ENCODE data around the gene SPATA6L.
"Not testable (repeated sequence)": the region's sequence is repeated elsewhere in the genome, so short reads cannot be mapped to it uniquely, and the experiment has no call there.

SPATA6L gene

DNA sequence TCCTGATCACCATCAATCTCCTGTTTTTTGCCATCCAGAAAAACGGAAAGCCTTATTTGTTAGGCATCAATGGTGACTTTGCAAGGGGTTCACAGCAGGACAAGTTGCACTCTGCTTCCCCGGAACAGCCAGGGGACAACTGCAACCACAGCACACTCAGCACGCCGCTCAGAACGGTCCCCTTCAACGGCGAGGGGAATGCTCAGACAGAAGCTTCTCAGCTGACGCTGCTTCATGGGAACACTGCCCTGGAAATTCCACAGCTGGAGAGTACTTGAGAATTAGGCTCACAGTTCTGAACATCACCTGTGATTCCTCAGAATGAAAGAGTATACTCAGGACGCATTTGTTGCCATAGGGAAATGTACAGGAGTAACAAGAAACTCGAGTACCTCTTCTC lies 44.3 kb downstream of the SPATA6L start:
- no peak for DNase-seq

DNA sequence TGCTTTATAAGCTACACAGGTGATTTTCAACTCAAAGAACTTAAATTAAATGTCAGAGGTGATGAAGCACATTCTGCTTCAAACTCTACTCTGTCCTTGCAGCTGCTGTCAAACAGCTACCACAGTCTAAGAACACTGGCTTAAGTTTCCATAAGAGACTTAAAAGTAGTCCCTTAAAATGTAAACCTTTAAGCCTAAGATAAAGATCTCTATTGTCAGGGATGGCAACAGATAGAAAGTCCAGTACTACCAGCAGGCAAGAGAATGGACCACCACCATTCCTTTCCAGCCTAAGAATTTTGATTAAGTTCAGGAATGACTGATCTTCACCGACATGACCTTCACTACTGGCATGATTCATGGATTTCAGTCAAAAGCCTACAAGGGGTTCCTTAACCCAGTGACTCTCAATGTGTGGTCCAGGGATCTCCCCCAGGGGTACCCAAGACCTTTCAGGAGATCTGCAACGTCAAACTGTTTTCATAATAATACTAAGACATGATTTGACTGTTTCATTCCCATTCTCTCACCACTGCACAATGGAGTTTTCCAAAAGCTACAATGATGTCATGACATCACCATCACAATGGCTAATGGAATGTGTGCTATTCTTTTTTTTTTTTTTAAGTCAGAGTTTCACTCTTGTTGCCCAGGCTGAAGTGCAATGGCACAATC lies 45.3 kb downstream of the SPATA6L start:
- no peak for DNase-seq

DNA sequence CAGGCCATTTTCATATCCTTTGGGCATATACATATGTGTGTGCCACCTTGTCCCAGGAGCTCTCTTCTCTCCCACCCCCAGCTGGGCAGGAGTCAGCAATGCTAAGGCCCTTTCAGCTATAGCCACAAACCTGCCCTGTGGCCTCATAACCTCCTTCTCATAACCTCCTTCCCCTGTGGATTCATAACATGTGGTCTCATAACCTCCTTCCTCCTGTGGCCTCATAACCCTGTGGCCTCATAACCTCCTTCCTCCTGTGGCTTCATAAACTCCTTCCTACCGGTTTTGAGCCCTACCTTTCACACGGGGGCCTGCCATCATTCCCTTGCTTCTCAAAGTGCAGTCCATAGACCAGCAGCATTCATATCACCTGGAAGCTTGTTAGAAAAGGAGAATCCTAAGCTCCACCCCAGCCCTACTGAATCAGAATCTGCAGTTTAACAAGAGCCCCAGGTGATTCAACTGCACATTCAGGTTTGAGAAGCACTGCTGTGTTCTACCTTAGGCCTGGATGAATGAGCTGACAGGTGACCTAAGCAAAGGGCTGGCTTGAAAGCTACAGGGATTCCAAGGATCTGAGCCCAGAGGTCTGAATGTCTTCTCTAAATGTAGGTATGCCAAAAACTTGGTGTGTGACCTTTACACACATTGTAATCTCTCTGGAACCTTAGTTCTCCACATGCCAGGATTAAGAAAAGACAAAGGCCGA lies 46.1 kb downstream of the SPATA6L start:
- DNase-seq = no peak

DNA sequence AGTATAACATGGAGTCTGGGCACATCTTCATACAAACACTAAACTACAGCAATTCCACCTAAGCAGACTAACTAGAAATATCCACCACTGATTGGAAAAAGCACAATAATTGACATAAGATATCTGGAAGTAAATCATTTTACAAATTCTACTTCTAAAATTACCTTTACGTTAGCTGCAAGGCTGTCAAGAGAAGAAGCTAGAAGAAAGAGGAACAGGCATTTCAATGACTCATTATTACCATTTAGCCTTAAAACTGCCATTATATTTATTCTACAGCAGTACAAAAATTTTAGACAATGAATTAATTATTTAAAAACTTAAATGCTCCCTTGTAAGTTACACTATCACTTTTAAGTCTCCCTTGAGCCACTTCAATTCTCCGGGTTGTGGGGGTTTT lies 47.6 kb downstream of the SPATA6L start:
- no peak for DNase-seq

DNA sequence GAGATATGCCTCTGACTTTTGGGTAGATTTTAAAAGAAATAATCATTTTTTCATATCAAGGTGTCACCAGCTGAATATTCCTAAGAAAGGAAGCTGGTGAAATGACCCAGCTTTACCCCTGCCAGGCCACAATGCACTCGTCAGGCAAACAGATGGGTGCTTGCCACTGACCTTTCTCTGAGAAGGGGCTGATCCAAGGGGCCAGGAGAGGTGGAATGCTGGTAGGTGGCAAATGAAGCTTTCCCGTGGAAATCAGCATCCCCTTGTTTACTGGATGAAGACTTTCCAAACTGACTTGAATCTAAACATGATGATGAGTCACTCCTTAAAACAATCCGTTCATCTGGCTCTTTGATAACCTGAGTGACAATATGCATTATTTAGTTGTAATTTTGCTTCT lies 48.5 kb downstream of the SPATA6L start:
- DNase-seq = no peak

DNA sequence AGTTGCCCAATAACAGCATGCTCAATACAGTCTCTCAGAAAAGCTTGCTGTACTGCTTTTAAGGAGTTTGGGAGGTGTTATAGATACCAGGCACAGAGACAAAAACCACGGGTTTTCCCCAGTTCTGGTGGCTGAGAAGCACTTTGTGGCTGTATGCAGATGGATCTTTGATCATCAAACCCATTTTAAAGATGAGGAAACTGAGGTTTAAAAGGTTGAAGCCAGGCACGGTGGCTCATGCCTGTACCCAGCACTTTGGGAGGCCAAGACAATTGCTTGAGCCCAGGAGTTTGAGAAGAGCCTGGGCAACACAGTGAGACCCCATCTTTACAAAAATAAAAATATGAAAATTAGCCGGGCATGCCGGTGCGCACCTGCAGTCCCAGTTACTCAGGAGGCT lies 50.5 kb downstream of the SPATA6L start:
- DNase-seq = no peak

DNA sequence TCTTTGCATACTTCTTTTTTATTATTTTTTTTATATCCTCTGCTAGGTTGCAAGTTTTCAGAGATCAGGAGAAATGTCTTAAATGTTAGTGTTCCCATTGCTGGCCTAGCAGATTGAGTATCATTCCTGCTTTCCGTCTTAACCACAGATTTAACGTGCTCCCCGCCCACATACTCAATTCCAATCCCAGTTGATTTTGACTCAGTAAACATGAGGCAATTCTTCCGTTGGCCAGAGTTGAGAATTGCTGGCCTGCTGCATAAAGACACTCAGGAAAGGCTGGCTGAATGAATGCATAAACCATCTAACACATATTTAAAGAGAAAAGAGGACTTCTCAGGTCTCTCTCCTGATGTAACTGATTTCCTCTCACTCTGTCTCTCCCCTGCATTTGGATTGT lies 51.0 kb downstream of the SPATA6L start:
- DNase-seq = no peak

DNA sequence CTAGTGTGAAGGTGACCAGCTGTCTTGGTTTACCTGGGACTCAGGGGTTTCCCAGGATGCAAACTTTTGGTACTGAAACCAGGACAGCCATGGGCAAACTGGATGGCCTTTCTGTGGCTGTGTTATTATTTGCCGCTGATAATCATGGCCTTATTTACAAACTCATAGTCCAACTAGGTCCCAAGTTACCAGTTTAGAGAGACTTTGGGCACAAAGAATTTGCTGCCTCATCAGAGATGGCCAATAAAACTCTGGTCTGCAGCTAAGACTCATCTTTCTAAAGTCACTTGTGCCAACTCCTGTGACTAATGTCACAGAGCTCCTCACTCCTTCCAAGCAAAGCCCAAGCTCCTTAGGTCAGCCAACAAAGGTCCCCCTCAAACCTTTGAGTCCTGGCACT lies 51.7 kb downstream of the SPATA6L start:
- no peak for DNase-seq

DNA sequence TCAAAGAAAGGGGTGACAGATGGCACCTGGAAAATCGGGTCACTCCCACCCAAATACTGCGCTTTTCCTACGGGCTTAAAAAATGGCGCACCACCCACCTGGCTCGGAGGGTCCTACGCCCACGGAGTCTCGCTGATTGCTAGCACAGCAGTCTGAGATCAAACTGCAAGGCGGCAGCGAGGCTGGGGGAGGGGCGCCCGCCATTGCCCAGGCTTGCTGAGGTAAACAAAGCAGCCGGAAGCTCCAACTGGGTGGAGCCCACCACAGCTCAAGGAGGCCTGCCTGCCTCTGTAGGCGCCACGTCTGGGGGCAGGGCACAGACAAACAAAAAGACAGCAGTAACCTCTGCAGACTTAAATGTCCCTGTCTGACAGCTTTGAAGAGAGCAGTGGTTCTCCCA lies 60.2 kb downstream of the SPATA6L start:
- not testable (repeated sequence) for DNase-seq

DNA sequence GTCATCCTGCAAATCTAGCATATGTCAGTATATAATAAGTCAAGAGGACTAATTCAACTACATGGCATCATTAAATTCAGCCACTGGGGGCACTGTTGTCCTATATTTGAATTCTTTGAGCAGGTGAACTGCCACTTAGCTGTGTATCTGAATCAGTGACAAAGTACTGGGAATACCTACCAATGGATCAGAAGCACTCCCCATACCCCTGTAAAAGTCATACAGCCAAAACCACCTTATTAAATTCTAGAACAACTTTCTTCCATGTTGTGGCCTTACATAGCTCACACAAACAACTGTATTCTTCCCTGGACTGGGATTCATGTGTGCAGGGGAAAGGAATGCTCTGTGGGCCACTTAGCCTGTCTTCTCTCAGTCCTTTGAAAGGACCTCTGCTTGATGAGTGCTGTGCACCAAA lies 61.6 kb downstream of the SPATA6L start:
- DNase-seq = no peak

DNA sequence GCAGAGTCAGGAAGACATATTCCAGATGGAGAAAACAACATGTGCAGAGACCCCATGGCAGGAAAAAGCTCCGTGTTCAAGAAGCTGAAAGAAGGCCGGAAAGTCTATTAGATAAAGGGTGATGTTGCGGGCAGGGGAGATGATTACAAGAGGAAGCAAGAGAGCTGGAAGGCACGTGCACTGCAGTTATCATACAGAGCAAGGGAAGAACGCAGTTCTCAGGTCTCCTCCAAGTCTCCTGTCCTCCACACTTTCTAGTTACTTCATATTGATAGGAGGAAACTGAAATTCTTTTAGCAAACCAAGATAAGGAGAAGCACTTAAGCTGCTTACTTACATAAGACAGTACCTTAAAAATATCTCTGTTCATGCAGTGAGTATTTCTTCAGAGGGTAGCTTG lies 62.5 kb downstream of the SPATA6L start:
- DNase-seq = no peak

DNA sequence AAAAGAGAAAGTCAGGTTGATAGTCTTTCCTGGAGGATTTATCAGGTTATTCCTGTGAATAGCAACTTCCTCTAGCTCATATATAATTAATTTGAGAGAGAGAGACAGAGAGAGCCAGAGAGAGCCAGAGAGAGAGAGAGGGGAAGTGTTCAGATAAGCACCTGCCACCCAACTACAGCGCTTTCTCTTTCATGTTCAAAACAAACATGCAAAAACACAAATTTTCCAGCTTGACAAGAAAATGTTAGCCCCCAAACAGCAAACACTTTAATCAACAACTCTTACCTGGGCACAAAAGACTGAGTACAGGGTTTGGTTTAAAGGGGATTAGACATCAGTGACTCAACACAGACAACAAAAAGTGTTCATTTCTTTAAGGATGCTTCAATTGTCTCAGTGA lies 65.9 kb downstream of the SPATA6L start:
- DNase-seq = no peak

DNA sequence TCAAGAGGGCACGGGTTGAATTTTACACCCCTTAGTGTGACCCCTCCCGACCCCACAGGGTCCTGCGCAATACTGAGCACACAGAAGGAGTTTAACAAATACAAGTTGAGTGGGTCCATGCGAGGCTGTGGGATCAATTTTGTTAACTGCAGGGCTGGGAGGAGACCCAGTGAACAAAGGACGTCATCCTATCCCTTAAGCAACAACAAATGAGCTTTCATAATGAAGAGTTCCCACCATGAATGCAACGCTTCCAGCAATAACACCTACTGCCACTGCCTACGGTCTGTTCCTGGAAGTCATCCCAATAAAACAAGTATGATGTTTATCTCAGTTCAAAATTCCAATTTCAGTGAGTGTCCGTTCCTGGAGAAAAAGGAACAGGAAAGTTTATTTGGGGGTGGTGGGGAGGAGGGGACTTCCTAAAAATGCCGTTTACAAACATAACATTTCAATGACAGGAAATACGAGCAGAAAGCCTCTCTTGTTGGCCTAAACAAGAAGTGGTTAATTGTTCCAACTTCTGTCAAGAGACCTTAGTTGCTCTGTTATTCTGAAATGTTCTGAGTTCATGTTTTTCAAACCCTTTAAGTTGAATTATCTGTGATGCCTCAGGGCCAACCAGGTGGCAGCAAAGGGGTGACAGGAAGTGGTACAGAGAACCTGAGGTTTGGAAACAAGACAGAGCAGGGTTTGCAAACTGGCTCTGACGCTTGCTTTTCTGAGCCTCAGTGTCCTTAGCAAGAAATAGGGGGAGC lies 69.9 kb downstream of the SPATA6L start:
- no peak for DNase-seq

DNA sequence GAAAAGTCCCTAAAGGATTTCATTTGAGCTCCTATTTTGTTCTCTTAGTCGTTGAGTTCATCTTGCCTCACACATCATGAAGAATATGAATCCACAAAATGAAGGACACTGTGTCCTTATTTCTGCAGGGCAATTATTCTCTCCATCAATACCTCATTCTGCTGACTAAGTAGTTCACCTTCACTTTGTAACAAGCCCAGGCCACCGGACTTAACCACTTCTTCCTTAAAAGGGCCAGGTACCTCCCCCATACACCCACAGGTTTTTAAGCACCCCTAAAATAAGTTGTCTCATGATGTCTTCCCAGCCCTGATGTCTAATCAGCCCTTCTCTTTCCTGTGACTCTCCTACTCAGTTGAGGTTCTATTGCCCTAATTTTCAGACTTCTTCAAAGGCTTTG lies 71.3 kb downstream of the SPATA6L start:
- DNase-seq = no peak

DNA sequence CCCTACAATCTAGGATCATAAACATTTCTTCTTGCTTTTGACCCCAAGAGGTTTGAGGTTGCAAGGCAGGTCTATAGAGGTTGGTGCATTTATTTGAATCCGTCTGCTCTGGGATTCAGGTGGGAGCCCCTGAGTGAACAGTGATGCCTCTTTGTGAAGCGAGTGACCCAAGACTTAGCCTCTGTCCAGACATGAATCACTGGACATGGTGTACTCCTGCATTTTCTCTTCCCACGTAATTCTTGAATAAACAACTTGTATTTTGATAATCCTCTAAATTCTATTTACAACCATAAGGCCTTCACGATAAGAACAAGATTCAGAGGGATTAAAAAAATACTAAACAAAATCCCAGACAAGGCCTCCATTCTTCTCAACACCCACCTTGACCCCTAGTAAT lies 71.7 kb downstream of the SPATA6L start:
- no peak for DNase-seq

DNA sequence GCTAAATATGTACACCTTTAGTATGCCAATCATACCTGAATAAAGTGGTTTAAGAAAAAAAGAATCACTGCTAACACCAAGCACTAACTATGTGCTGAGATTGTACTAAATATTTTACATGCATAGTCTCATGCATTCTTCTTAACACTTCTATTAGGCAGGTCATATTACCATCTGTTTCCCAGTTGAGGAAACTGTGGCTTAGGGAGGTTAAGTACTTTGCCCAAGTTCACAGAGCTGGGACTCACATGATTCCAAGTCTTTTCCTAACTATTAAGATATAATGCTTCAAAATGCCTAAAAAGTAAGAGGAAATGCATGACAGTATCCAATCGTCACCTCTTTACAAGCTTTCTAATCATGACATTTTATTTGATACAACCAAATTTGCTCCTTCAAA lies 73.4 kb downstream of the SPATA6L start:
- DNase-seq = no peak

DNA sequence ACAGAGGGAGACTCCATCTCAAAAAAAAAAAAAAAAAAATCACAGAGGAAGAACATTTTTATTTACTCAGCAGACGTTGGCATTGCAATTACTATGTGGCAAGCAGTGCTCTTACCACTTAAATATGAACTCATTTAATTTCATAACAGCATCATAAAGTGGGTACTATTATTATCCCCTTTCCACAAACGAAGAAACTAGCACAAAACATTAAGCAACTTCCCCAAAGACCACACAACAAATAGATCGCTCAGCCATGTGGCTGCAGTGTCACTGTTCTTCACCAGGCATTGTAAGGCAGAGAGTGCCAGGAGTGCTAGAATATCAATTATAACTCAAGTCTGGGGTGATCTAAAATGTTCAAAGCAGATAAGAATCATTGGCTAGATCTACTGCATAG lies 74.0 kb downstream of the SPATA6L start:
- DNase-seq = no peak

DNA sequence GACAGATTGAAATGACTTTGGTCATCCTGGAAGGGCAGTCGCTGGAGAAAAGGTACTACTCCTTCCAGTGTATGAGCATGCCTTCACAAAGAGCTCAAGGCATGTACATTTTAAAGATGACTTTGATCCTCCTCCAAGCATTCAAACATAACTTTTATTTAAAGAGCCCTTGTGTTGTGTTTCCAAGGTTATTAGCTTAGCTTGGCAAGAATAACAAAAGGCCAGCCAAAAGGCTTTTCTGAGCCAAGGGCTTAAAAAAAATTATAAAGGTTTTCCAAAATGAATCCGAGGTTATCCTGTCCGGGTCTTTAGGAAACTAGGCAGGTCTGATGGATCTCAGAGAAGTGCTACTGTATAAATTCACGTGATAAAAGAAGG lies 75.2 kb downstream of the SPATA6L start:
- DNase-seq = no peak

DNA sequence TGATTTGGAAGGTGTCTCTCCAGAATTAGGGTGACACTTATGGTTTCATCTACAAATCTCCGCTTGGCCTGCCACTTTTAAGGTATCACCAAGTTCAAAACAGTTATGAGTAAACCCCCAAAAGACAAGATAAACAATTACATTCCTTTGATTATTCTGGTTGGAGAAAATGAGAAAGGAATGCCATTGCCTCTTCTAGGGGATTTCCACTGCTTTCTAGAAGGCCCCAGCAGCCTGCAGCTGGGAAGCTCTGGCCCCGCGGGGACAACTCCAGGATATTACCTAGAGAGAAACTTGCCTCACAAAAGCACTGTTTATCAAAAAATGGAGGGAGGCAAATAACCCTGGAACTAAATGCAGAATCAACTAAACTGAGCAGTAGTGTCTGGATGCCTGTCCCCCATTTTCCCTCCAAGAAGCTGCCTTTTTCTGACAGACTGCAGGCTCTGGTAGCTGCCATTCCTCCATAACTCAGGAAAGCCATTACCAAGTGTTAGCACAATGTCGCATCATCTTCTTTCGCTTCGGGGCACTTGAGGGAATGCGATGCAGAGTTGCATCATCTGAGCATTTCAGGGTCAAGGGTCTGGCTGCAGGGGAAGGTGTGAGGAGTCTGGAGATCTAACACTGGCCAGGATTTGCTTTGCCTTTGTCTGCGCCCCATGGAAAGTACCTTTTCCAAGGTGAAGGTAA lies 75.7 kb downstream of the SPATA6L start:
- no peak for DNase-seq

DNA sequence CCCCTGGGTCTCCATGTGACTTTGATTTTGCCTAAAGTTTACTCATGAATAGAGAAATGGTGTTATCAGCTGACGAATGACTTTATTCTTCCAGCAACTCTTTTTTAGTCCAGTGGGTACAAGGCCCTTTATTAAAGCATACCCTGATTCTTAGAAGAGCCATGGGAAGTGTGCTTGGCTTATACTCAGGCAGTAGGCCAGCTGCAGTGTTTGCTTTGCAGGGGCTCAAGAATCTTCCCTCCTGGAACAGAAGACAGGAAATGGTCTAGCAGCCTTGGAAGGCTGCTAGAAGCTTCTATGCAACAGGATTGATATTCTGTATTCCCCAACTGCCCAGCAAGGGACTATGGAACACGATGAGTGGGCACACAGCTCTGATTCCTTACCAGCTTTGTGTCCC lies 77.6 kb downstream of the SPATA6L start:
- no peak for DNase-seq

DNA sequence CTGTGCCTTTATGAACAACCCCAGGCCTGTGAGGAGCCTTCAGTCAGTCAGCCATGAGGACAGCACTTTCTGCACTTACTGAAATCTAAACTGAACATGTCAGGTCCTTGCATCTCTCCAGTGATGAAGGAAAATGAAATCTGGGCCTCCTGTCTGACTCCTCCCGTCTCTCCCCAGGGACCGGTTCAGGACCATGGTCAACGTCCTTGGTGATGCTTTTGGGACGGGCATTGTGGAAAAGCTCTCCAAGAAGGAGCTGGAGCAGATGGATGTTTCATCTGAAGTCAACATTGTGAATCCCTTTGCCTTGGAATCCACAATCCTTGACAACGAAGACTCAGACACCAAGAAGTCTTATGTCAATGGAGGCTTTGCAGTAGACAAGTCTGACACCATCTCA lies 81.1 kb downstream of the SPATA6L start:
- no peak for DNase-seq

DNA sequence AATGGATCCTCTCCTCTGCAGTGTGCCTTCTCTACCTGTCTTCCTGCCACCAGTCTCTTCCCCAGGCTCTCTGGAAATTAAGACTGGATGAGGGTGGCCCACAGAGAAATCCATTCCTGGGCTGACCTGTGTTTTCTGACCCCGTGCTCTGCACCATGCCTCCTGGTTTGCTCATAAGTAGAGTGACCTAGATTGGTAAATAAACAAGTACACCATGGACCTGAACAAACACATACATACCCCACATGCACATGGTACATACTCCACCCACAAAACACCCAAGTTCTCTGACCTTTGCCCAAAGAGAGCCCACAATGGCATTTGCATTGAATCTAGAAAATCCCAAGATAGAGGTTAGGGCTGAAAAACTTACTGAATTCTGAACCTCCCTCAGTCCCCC lies 81.6 kb downstream of the SPATA6L start:
- DNase-seq = no peak

DNA sequence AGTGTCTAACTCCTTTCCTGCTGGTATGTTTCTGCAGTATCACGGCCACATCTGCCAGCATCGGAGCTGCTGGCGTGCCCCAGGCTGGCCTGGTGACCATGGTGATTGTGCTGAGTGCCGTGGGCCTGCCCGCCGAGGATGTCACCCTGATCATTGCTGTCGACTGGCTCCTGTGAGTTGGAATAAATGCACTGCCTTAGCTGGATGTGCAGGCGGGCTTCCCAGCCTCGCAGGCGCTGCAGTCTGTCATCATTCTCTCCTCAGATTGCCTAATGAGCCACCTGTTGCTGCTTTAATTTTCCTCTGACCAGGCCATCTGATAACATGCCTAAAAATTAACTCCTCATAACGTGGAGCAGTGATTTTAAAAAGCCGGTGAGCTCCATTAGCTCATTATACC lies 83.3 kb downstream of the SPATA6L start:
- no peak for DNase-seq

All from NCI-H524 treated with DMSO at 0.1 percent for 48 hours (cell line).